Karpas-422 (cell line): Measurements from ENCODE around the gene ZNF415. TPM values are rescaled to one million over a fixed set of nuclear protein-coding genes. Genes with fewer than 3 reads are reported as not detected.

Experiments
- DNase-seq: peaks from one replicate; pipeline ENCODE4 v3.0.0-alpha.2; 2015
- H2AFZ ChIP-seq: fragments of 200-600 bp; sonication (generic); 2 replicates; pipeline ENCODE4 v1.6.1; 2014; ENCODE audit warnings: antibody characterized with exemption, low read length, mixed read lengths
- H3K27ac ChIP-seq: fragments of 200-600 bp; sonication (generic); 2 replicates; pipeline ENCODE4 v1.5.1; 2014; ENCODE audit warnings: mild to moderate bottlenecking, low read length, moderate library complexity
- H3K27me3 ChIP-seq: fragments of 200-600 bp; sonication (generic); 2 replicates; pipeline ENCODE4 v1.6.1; 2014; ENCODE audit warnings: low read length, mixed read lengths
- H3K36me3 ChIP-seq: fragments of 200-600 bp; sonication (generic); 2 replicates; pipeline ENCODE4 v1.6.1; 2014; ENCODE audit warnings: low read length, mixed read lengths; ENCODE audit not compliant: insufficient read depth
- H3K4me1 ChIP-seq: fragments of 200-600 bp; sonication (generic); 2 replicates; pipeline ENCODE4 v1.6.1; 2014; ENCODE audit warnings: mild to moderate bottlenecking, low read length, mixed read lengths
- H3K4me2 ChIP-seq: fragments of 200-600 bp; sonication (generic); 2 replicates; pipeline ENCODE4 v1.6.1; 2014; ENCODE audit warnings: low read length, low read depth, mild to moderate bottlenecking; ENCODE audit not compliant: poor library complexity, severe bottlenecking
- H3K4me3 ChIP-seq: fragments of 200-600 bp; sonication (generic); 2 replicates; pipeline ENCODE4 v1.5.1; 2014; ENCODE audit warnings: mild to moderate bottlenecking, antibody characterized with exemption, low read length, mixed read lengths
- H3K79me2 ChIP-seq: fragments of 200-600 bp; sonication (generic); 2 replicates; pipeline ENCODE4 v1.6.1; 2014; ENCODE audit warnings: mild to moderate bottlenecking, low read length, mixed read lengths
- H3K9ac ChIP-seq: fragments of 200-600 bp; sonication (generic); 2 replicates; pipeline ENCODE4 v1.6.0; 2014; ENCODE audit warnings: low read length
- H3K9me2 ChIP-seq: fragments of 200-600 bp; sonication (generic), shearing (Covaris generic); replicated peaks from 2 replicates; pipeline ENCODE4 v1.6.0; 2014; ENCODE audit warnings: mild to moderate bottlenecking, low read length, moderate library complexity; ENCODE audit not compliant: insufficient read depth
- H3K9me3 ChIP-seq: fragments of 300-700, 200-600 bp; sonication (generic); 2 replicates; pipeline ENCODE4 v1.6.1; 2014; ENCODE audit warnings: low read length, mixed read lengths
- H4K20me1 ChIP-seq: fragments of 200-600 bp; sonication (generic); 2 replicates; pipeline ENCODE4 v1.6.1; 2014; ENCODE audit warnings: mild to moderate bottlenecking, antibody characterized with exemption, low read length, low read depth; ENCODE audit not compliant: insufficient read depth
- total RNA-seq: library from RNA; depleted of rRNA; stranded (reverse); fragments of >200 nt; shearing (Covaris generic); gene quantifications from 2 replicates; pipeline ENCODE4 v1.2.3, GENCODE V29; 2014; ENCODE audit warnings: low replicate concordance

ZNF415 gene
- total RNA-seq, 1 experiment from 2014 or later: 11.1 TPM

DNA sequence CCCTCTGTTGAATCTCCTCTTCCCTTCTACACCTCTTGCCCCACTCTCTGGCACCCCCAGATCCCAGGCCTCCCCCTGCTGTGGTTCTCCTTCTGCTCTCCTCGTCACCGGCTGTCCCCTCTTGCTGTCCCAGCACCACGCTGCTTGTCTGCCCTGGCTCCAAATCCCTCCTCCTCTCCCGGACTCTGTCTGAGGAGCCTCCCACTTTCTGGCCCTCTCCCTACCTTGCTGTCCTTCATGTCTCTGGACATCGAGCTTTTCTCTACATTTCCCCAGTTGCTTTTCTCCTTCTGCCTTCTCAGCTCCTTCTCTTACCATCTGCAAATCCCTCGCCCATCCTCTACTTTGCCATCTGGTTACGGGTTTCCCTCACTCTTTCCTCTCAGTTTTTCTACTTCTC lies 24.9 kb upstream of the ZNF415 start:
- Histone ChIP-seq H3K4me2 (peak overlapping the region; percentile 93), H3K4me1 (peaks cover 18% of the 10 kb centered on the region), H4K20me1 (no peaks in the 10 kb centered on the region), H3K79me2 (peaks cover 57% of the 10 kb centered on the region), H3K9me2 (no peaks in the 10 kb centered on the region), H3K27ac (peak overlapping the region; percentile 22; the same call in 1 of the 2 replicates), H3K27me3 (no peaks in the 10 kb centered on the region), H2AFZ (no peak overlapping the region), H3K36me3 (peaks cover 44% of the 10 kb centered on the region), H3K9me3 (peaks cover 14% of the 10 kb centered on the region), H3K4me3 (peak overlapping the region; percentile 73), H3K9ac (peak overlapping the region; percentile 80)
- DNase-seq: no peak

- Histone ChIP-seq H3K9me3 (peaks cover 14% of the 10 kb centered on the region), H3K36me3 (peaks cover 48% of the 10 kb centered on the region), H4K20me1 (no peaks in the 10 kb centered on the region), H2AFZ (no peak overlapping the region), H3K27ac (no peak overlapping the region), H3K4me2 (peak overlapping the region; percentile 93), H3K79me2 (peaks cover 61% of the 10 kb centered on the region), H3K4me1 (peaks cover 18% of the 10 kb centered on the region), H3K9ac (no peak overlapping the region), H3K4me3 (peak overlapping the region; percentile 73), H3K9me2 (no peaks in the 10 kb centered on the region), H3K27me3 (no peaks in the 10 kb centered on the region)
- DNase-seq: no peak
Measured at GRCh38 chr19:53156850-53157249, 24.1 kb upstream of the ZNF415 start.

DNA sequence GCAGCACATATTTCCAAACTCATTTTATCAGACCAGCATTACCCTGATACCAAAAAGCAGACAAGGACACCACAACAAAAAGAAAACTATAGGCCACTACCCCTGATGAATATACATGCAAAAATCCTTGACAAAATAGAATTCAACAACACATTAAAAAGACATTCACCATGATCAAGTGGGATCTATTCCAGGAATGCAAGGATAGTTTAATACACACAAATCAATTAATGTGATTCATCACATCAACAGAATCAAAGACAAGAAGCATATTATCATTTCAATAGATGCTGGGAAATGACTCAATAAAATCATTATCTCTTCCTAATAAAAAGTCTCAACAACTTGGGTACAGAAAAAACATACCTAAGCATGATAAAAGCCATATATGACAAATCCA lies 14.9 kb upstream of the ZNF415 start:
- Histone ChIP-seq H4K20me1 (no peaks in the 10 kb centered on the region), H3K4me3 (no peak overlapping the region), H3K9me3 (peaks cover 64% of the 10 kb centered on the region), H3K4me1 (no peaks in the 10 kb centered on the region), H3K79me2 (peaks cover 49% of the 10 kb centered on the region), H3K36me3 (peaks cover 89% of the 10 kb centered on the region), H3K9me2 (no peaks in the 10 kb centered on the region), H3K4me2 (no peak overlapping the region), H3K9ac (no peak overlapping the region), H3K27ac (no peak overlapping the region), H2AFZ (no peak overlapping the region), H3K27me3 (no peaks in the 10 kb centered on the region)
- DNase-seq: peak; percentile 46

DNA sequence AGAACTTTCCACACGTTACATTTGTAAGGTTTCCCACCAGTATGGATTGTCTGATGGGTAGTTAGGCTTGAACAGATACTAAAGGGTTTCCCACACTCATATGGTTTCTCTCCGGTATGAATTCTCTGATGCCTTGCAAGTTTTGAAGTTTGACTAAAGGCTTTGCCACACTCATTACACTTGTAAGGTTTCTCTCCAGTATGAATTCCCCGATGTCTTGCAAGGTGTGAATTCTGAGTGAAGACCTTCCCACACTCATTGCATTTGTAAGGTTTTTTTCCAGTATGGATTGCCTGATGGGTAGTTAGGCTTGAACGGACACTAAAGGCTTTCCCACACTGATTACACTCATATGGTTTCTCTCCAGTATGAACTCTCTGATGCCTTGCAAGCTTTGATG lies 7.6 kb upstream of the ZNF415 start:
- H3K36me3 ChIP-seq: peaks cover 46% of the 10 kb centered on the region
- H3K27ac ChIP-seq: no peak overlapping the region
- peaks cover 6% of the 10 kb centered on the region; the same call in 1 of the 2 replicates for H3K79me2 ChIP-seq
- H3K9me3 ChIP-seq: peaks cover 58% of the 10 kb centered on the region
- no peak overlapping the region for H3K4me3 ChIP-seq
- no peaks in the 10 kb centered on the region for H3K27me3 ChIP-seq
- H4K20me1 ChIP-seq: no peaks in the 10 kb centered on the region
- H3K4me1 ChIP-seq: peaks cover 5% of the 10 kb centered on the region
- no peak overlapping the region for H2AFZ ChIP-seq
- no peak overlapping the region for H3K9ac ChIP-seq
- H3K9me2 ChIP-seq: no peaks in the 10 kb centered on the region
- DNase-seq: no peak
- no peak overlapping the region for H3K4me2 ChIP-seq

GRCh38 chr19:53136432-53136831 lies 3.7 kb upstream of the ZNF415 start:
- Histone ChIP-seq H3K9me3 (peaks cover 31% of the 10 kb centered on the region), H2AFZ (no peak overlapping the region), H3K9me2 (no peaks in the 10 kb centered on the region), H3K9ac (no peak overlapping the region), H3K27ac (no peak overlapping the region), H3K27me3 (no peaks in the 10 kb centered on the region), H3K79me2 (peaks cover 12% of the 10 kb centered on the region), H3K4me3 (no peak overlapping the region), H3K4me1 (peaks cover 16% of the 10 kb centered on the region), H4K20me1 (no peaks in the 10 kb centered on the region), H3K36me3 (peaks cover 13% of the 10 kb centered on the region), H3K4me2 (no peak overlapping the region)
- no peak for DNase-seq

- H2AFZ ChIP-seq: peak overlapping the region; percentile 83; the same call in 1 of the 2 replicates
- no peaks in the 10 kb centered on the region for H4K20me1 ChIP-seq
- H3K9me3 ChIP-seq: no peaks in the 10 kb centered on the region; the same call in 1 of the 2 replicates
- H3K79me2 ChIP-seq: peaks cover 50% of the 10 kb centered on the region
- H3K27me3 ChIP-seq: no peaks in the 10 kb centered on the region
- H3K4me3 ChIP-seq: peak overlapping the region; percentile 76
- peak overlapping the region; percentile 81 for H3K4me2 ChIP-seq
- no peaks in the 10 kb centered on the region; the same call in 1 of the 2 replicates for H3K36me3 ChIP-seq
- H3K9ac ChIP-seq: peak overlapping the region; percentile 81
- H3K4me1 ChIP-seq: peaks cover 20% of the 10 kb centered on the region
- no peak for DNase-seq
- H3K9me2 ChIP-seq: no peaks in the 10 kb centered on the region
- peak overlapping the region; percentile 12; the same call in 1 of the 2 replicates for H3K27ac ChIP-seq
Measured at GRCh38 chr19:53131727-53132126, 983 bp downstream of the ZNF415 start.

DNA sequence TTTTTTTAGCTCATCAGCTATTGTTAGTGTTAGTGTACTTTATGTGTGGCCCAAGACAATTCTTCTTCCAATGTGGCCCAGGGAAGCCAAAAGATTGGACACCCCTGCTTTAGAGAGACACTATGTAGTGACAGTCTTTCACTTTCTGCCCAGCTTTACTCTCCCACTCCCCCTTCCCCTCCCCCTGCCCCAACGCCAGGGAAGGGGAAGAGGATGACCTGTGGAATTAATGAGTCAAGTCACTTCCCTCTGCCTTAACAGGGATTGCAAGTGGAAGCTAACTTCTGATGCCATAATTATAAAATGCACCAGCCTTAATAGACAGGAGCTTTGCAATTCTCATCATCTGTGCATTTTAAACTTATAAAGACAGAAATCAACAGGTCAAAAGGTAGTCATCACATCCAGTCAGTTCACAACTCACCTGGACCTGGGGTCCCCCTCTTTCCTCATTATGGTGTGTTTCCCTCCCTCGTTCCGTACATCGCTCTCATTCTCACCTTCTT lies 1.6 kb downstream of the ZNF415 start:
- H3K27ac ChIP-seq: no peak overlapping the region
- no peaks in the 10 kb centered on the region for H4K20me1 ChIP-seq
- H3K9me3 ChIP-seq: no peaks in the 10 kb centered on the region; the same call in 1 of the 2 replicates
- no peaks in the 10 kb centered on the region; the same call in 1 of the 2 replicates for H3K36me3 ChIP-seq
- H3K9me2 ChIP-seq: no peaks in the 10 kb centered on the region
- peaks cover 50% of the 10 kb centered on the region for H3K79me2 ChIP-seq
- H3K4me1 ChIP-seq: peaks cover 19% of the 10 kb centered on the region
- no peak overlapping the region for H2AFZ ChIP-seq
- DNase-seq: no peak
- peak overlapping the region; percentile 76; the same call in 1 of the 2 replicates for H3K4me3 ChIP-seq
- H3K4me2 ChIP-seq: peak overlapping the region; percentile 81
- H3K27me3 ChIP-seq: no peaks in the 10 kb centered on the region
- H3K9ac ChIP-seq: peak overlapping the region; percentile 81

DNA sequence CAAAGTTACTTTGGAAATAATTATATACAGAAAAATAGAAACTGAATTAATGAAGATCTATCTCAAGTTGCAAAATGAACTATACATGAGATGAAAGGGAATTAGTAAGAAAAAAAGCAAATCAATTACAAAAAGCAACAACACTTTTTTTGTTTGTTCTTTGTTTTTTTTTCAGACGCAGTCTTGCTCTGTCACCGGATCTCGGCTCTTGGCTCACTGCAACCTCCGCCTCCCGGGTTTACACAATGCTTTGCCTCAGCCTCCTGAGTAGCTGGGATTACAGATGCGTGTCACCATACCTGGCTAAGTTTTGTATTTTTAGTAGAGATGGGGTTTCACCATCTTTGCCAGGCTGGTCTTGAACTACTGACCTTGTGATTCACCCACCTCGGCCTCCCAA lies 2.2 kb downstream of the ZNF415 start:
- Histone ChIP-seq H3K27ac (no peak overlapping the region), H3K9me3 (no peaks in the 10 kb centered on the region), H3K9ac (no peak overlapping the region), H3K36me3 (no peaks in the 10 kb centered on the region; the same call in 1 of the 2 replicates), H3K79me2 (peaks cover 50% of the 10 kb centered on the region), H4K20me1 (no peaks in the 10 kb centered on the region), H3K4me2 (no peak overlapping the region), H3K4me3 (no peak overlapping the region), H2AFZ (no peak overlapping the region), H3K9me2 (no peaks in the 10 kb centered on the region), H3K4me1 (peaks cover 15% of the 10 kb centered on the region), H3K27me3 (no peaks in the 10 kb centered on the region)
- no peak for DNase-seq
